ENCODE results near the gene GLYR1.

GLYR1 gene

GRCh38 chr16:4806280-4806679 lies 40.8 kb downstream of the GLYR1 start:
- no peak for DNase-seq (ENCODE audit: low read depth in 2 of 2)

GRCh38 chr16:4805231-4805630 lies 41.9 kb downstream of the GLYR1 start:
- no peak for DNase-seq (ENCODE audit: low read depth in 2 of 2)

- DNase-seq (ENCODE audit: low read depth in 2 of 2) = no peak
Measured at GRCh38 chr16:4803898-4804762, 43.0 kb downstream of the GLYR1 start.

GRCh38 chr16:4803401-4803844 lies 43.7 kb downstream of the GLYR1 start:
- no peak for DNase-seq (ENCODE audit: low read depth in 2 of 2)

- peak; percentile 84 to 87 for DNase-seq (ENCODE audit: low read depth in 2 of 2)
Measured at GRCh38 chr16:4802659-4803287, 44.3 kb downstream of the GLYR1 start.

- DNase-seq (ENCODE audit: low read depth in 2 of 2) = peak; percentile 57 to 71
Measured at GRCh38 chr16:4801962-4802658, 45.0 kb downstream of the GLYR1 start, which contains the start of gene ROGDI. Gene ROGDI, minus strand, starts transcription at chr16:4802633. Its CDS starts 62 bp downstream, at chr16:4802571.

GRCh38 chr16:4801051-4801961 lies 45.8 kb downstream of the GLYR1 start:
- DNase-seq (ENCODE audit: low read depth in 2 of 2) = no peak

- no peak for DNase-seq (ENCODE audit: low read depth in 2 of 2)
Measured at GRCh38 chr16:4800290-4801041, 46.6 kb downstream of the GLYR1 start.

GRCh38 chr16:4799171-4799855 lies 47.8 kb downstream of the GLYR1 start:
- no peak for DNase-seq (ENCODE audit: low read depth in 2 of 2)

- no peak for DNase-seq (ENCODE audit: low read depth in 2 of 2)
Measured at GRCh38 chr16:4798456-4798855, 48.6 kb downstream of the GLYR1 start.

- DNase-seq (ENCODE audit: low read depth in 2 of 2) = no peak
Measured at GRCh38 chr16:4797805-4798252, 49.3 kb downstream of the GLYR1 start.

- no peak for DNase-seq (ENCODE audit: low read depth in 2 of 2)
Measured at GRCh38 chr16:4796982-4797804, 49.9 kb downstream of the GLYR1 start.

- no peak for DNase-seq (ENCODE audit: low read depth in 2 of 2)
Measured at GRCh38 chr16:4795828-4796572, 51.1 kb downstream of the GLYR1 start.

GRCh38 chr16:4795181-4795827 lies 51.8 kb downstream of the GLYR1 start, which contains the start of gene SMIM22:
Gene SMIM22, plus strand, starts transcription at chr16:4795369. Its CDS starts 366 bp downstream, at chr16:4795735.
- DNase-seq (ENCODE audit: low read depth in 2 of 2) = no peak

GRCh38 chr16:4792951-4793513 lies 54.1 kb downstream of the GLYR1 start:
- DNase-seq (ENCODE audit: low read depth in 2 of 2) = no peak

GRCh38 chr16:4790871-4791270 lies 56.2 kb downstream of the GLYR1 start:
- DNase-seq (ENCODE audit: low read depth in 2 of 2) = no peak

- no peak for DNase-seq (ENCODE audit: low read depth in 2 of 2)
Measured at GRCh38 chr16:4790261-4790660, 56.8 kb downstream of the GLYR1 start.

All from stimulated activated CD4-positive, alpha-beta T cell treated with anti-CD3 and anti-CD28 coated beads, Interleukin-4, amount 100 ng/mL, for 48 hours (primary cell).